ENCODE results near the gene CORO7. TPM values are rescaled to one million over a fixed set of nuclear protein-coding genes. Genes with fewer than 3 reads are reported as not detected.
A peak's percentile ranks its signal among the peaks of the same experiment; 100 is the strongest.

Gene CORO7
- total and polyA plus RNA-seq, 5 donors from 2014 or later = 52.5 to 718 (median 63.6) TPM

GRCh38 chr16:4322121-4323052 is 94.0 kb downstream of the CORO7 start:
- H3K4me1 Mint-ChIP-seq = peaks cover 0 to 7% (median 0%) of the 10 kb centered on the region in 4 donors
- no peak overlapping the region for H3K27ac ChIP-seq (ENCODE audit: insufficient read depth, low read length, poor library complexity, severe bottlenecking)
- H3K9me3 ChIP-seq (ENCODE audit: control insufficient read depth in 2 of 2, low read length in 2 of 2) = no peaks in the 10 kb centered on the region
- no peaks in the 10 kb centered on the region for H3K9me3 Mint-ChIP-seq
- no peak overlapping the region for H3K4me3 Mint-ChIP-seq
- H3K36me3 ChIP-seq (ENCODE audit: control insufficient read depth, insufficient read depth, low read length) = no peaks in the 10 kb centered on the region
- ATAC-seq (ENCODE audit: low read depth in 2 of 2) = no peak
- no peak overlapping the region for H3K27ac Mint-ChIP-seq
- H3K36me3 Mint-ChIP-seq = no peaks in the 10 kb centered on the region
- DNase-seq = no peak
- no peak overlapping the region for H3K4me3 ChIP-seq (ENCODE audit: low read depth, low read length)
- peaks cover 14% of the 10 kb centered on the region for H3K4me1 ChIP-seq (ENCODE audit: control insufficient read depth, insufficient read depth, low read length, poor library complexity, severe bottlenecking)
- no peaks in the 10 kb centered on the region for H3K27me3 Mint-ChIP-seq
- H3K27me3 ChIP-seq (ENCODE audit: control insufficient read depth, insufficient read depth, low read length) = no peaks in the 10 kb centered on the region

- H3K9me3 ChIP-seq (ENCODE audit: control insufficient read depth in 2 of 2, low read length in 2 of 2) = no peaks in the 10 kb centered on the region
- peak overlapping the region in 1 of 4 donors; percentile 35 for H3K4me3 Mint-ChIP-seq
- peaks cover 16% of the 10 kb centered on the region for H3K4me1 ChIP-seq (ENCODE audit: control insufficient read depth, insufficient read depth, low read length, poor library complexity, severe bottlenecking)
- no peaks in the 10 kb centered on the region for H3K27me3 Mint-ChIP-seq
- H3K4me1 Mint-ChIP-seq = peaks cover 0 to 7% (median 0%) of the 10 kb centered on the region in 4 donors
- no peak for DNase-seq
- H3K36me3 Mint-ChIP-seq = no peaks in the 10 kb centered on the region
- no peaks in the 10 kb centered on the region for H3K9me3 Mint-ChIP-seq
- no peaks in the 10 kb centered on the region for H3K36me3 ChIP-seq (ENCODE audit: control insufficient read depth, insufficient read depth, low read length)
- ATAC-seq (ENCODE audit: low read depth in 2 of 2) = no peak
- no peak overlapping the region for H3K4me3 ChIP-seq (ENCODE audit: low read depth, low read length)
- H3K27ac ChIP-seq (ENCODE audit: insufficient read depth, low read length, poor library complexity, severe bottlenecking) = no peak overlapping the region
- H3K27ac Mint-ChIP-seq = no peak overlapping the region
- no peaks in the 10 kb centered on the region for H3K27me3 ChIP-seq (ENCODE audit: control insufficient read depth, insufficient read depth, low read length)
Measured at GRCh38 chr16:4321286-4322120, 94.9 kb downstream of the CORO7 start.

- H3K27me3 Mint-ChIP-seq = no peaks in the 10 kb centered on the region
- no peak for DNase-seq
Measured at GRCh38 chr16:4320571-4321137, 95.7 kb downstream of the CORO7 start.

GRCh38 chr16:4319454-4320421 is 96.7 kb downstream of the CORO7 start:
- Mint-ChIP-seq H3K4me3 (peak overlapping the region in 2 of 4 donors; percentile 7 to 52), H3K27ac (peak overlapping the region in 1 of 3 donors; percentile 60), H3K27me3 (peaks cover 3% of the 10 kb centered on the region), H3K36me3 (no peaks in the 10 kb centered on the region), H3K9me3 (peaks cover 0 to 2% (median 0%) of the 10 kb centered on the region in 7 donors), H3K4me1 (peaks cover 0 to 8% (median 1%) of the 10 kb centered on the region in 4 donors)
- ATAC-seq (ENCODE audit: low read depth in 2 of 2) = peak; percentile 33 to 47
- no peaks in the 10 kb centered on the region for H3K9me3 ChIP-seq (ENCODE audit: control insufficient read depth in 2 of 2, low read length in 2 of 2)
- H3K36me3 ChIP-seq (ENCODE audit: control insufficient read depth, insufficient read depth, low read length) = no peaks in the 10 kb centered on the region
- no peaks in the 10 kb centered on the region for H3K27me3 ChIP-seq (ENCODE audit: control insufficient read depth, insufficient read depth, low read length)
- H3K4me1 ChIP-seq (ENCODE audit: control insufficient read depth, insufficient read depth, low read length, poor library complexity, severe bottlenecking) = peaks cover 25% of the 10 kb centered on the region
- no peak overlapping the region for H3K27ac ChIP-seq (ENCODE audit: insufficient read depth, low read length, poor library complexity, severe bottlenecking)
- no peak overlapping the region for H3K4me3 ChIP-seq (ENCODE audit: low read depth, low read length)
- DNase-seq = peak in 1 of 3 donors; percentile 63

More at GRCh38 chr16:4320571-4321137, 95.7 kb downstream of the CORO7 start:
- Histone ChIP-seq H3K27ac (ENCODE audit: insufficient read depth, low read length, poor library complexity, severe bottlenecking) (no peak overlapping the region), H3K9me3 (ENCODE audit: control insufficient read depth in 2 of 2, low read length in 2 of 2) (no peaks in the 10 kb centered on the region), H3K4me1 (ENCODE audit: control insufficient read depth, insufficient read depth, low read length, poor library complexity, severe bottlenecking) (peaks cover 19% of the 10 kb centered on the region), H3K27me3 (ENCODE audit: control insufficient read depth, insufficient read depth, low read length) (no peaks in the 10 kb centered on the region), H3K4me3 (ENCODE audit: low read depth, low read length) (no peak overlapping the region), H3K36me3 (ENCODE audit: control insufficient read depth, insufficient read depth, low read length) (no peaks in the 10 kb centered on the region)
- Mint-ChIP-seq H3K4me3 (no peak overlapping the region), H3K4me1 (peaks cover 0 to 5% (median 0%) of the 10 kb centered on the region in 4 donors), H3K36me3 (no peaks in the 10 kb centered on the region), H3K27ac (no peak overlapping the region), H3K9me3 (no peaks in the 10 kb centered on the region)
- ATAC-seq (ENCODE audit: low read depth in 2 of 2) = no peak

GRCh38 chr16:4318967-4319366 is 97.4 kb downstream of the CORO7 start:
- Histone ChIP-seq H3K4me1 (ENCODE audit: control insufficient read depth, insufficient read depth, low read length, poor library complexity, severe bottlenecking) (peaks cover 30% of the 10 kb centered on the region), H3K27ac (ENCODE audit: insufficient read depth, low read length, poor library complexity, severe bottlenecking) (no peak overlapping the region), H3K36me3 (ENCODE audit: control insufficient read depth, insufficient read depth, low read length) (no peaks in the 10 kb centered on the region), H3K4me3 (ENCODE audit: low read depth, low read length) (no peak overlapping the region), H3K27me3 (ENCODE audit: control insufficient read depth, insufficient read depth, low read length) (peaks cover 6% of the 10 kb centered on the region), H3K9me3 (ENCODE audit: control insufficient read depth in 2 of 2, low read length in 2 of 2) (no peaks in the 10 kb centered on the region)
- Mint-ChIP-seq H3K27ac (peak overlapping the region in 1 of 3 donors; percentile 60), H3K36me3 (no peaks in the 10 kb centered on the region), H3K4me3 (peak overlapping the region in 1 of 4 donors; percentile 52), H3K27me3 (peaks cover 11% of the 10 kb centered on the region), H3K9me3 (peaks cover 0 to 2% (median 0%) of the 10 kb centered on the region in 7 donors), H3K4me1 (peaks cover 4 to 16% (median 7%) of the 10 kb centered on the region in 4 donors)
- DNase-seq = no peak
- no peak for ATAC-seq (ENCODE audit: low read depth in 2 of 2)

GRCh38 chr16:4318451-4318910 is 97.9 kb downstream of the CORO7 start:
- peaks cover 0 to 2% (median 0%) of the 10 kb centered on the region in 7 donors for H3K9me3 Mint-ChIP-seq
- Histone ChIP-seq H3K36me3 (ENCODE audit: control insufficient read depth, insufficient read depth, low read length) (no peaks in the 10 kb centered on the region), H3K4me1 (ENCODE audit: control insufficient read depth, insufficient read depth, low read length, poor library complexity, severe bottlenecking) (peaks cover 34% of the 10 kb centered on the region), H3K9me3 (ENCODE audit: control insufficient read depth in 2 of 2, low read length in 2 of 2) (no peaks in the 10 kb centered on the region), H3K27me3 (ENCODE audit: control insufficient read depth, insufficient read depth, low read length) (peaks cover 6% of the 10 kb centered on the region), H3K4me3 (ENCODE audit: low read depth, low read length) (no peak overlapping the region), H3K27ac (ENCODE audit: insufficient read depth, low read length, poor library complexity, severe bottlenecking) (no peak overlapping the region)
- no peak for ATAC-seq (ENCODE audit: low read depth in 2 of 2)
- H3K36me3 Mint-ChIP-seq = no peaks in the 10 kb centered on the region
- peaks cover 4 to 17% (median 7%) of the 10 kb centered on the region in 4 donors for H3K4me1 Mint-ChIP-seq
- peaks cover 16% of the 10 kb centered on the region for H3K27me3 Mint-ChIP-seq
- peak overlapping the region in 1 of 4 donors; percentile 51 for H3K4me3 Mint-ChIP-seq
- no peak for DNase-seq
- no peak overlapping the region for H3K27ac Mint-ChIP-seq
